Hepatocyte (in vitro differentiated cells): Measurements from ENCODE around the gene ATP6V1F. TPM values are rescaled to one million over a fixed set of nuclear protein-coding genes. Genes with fewer than 3 reads are reported as not detected.
"Not testable (repeated sequence)": the region's sequence is repeated elsewhere in the genome, so short reads cannot be mapped to it uniquely, and the experiment has no call there.

Experiments
- DNase-seq: peaks from one replicate; pipeline ENCODE4 v3.0.0-alpha.2; 2016; ENCODE audit warnings: low spot score
- H2AFZ ChIP-seq: fragments of 200-600 bp; sonication (generic); 2 replicates; pipeline ENCODE4 v1.6.0; 2016; ENCODE audit warnings: antibody characterized with exemption, mild to moderate bottlenecking
- H3K27ac ChIP-seq: fragments of 200-600 bp; sonication (generic); 2 replicates; pipeline ENCODE4 v1.5.1; 2016; ENCODE audit warnings: mild to moderate bottlenecking
- H3K27me3 ChIP-seq: fragments of 200-600 bp; sonication (generic); 2 replicates; pipeline ENCODE4 v1.6.1; 2016
- H3K36me3 ChIP-seq: fragments of 200-600 bp; sonication (generic); replicated peaks from 2 replicates; pipeline ENCODE4 v1.5.1; 2016; ENCODE audit warnings: low read depth; ENCODE audit not compliant: insufficient read depth
- H3K4me1 ChIP-seq: fragments of 200-600 bp; sonication (generic); 2 replicates; pipeline ENCODE4 v1.5.1; 2016; ENCODE audit warnings: mild to moderate bottlenecking, moderate library complexity; ENCODE audit not compliant: insufficient read depth
- H3K4me2 ChIP-seq: fragments of 200-600 bp; sonication (generic); 2 replicates; pipeline ENCODE4 v1.6.0; 2016
- H3K4me3 ChIP-seq: fragments of 200-600 bp; sonication (generic); 2 replicates; pipeline ENCODE4 v1.5.1; 2016; ENCODE audit warnings: mild to moderate bottlenecking
- H3K79me2 ChIP-seq: fragments of 200-600 bp; sonication (generic); 2 replicates; pipeline ENCODE4 v1.6.0; 2017; ENCODE audit warnings: mild to moderate bottlenecking
- H3K9me2 ChIP-seq: fragments of 200-600 bp; sonication (generic); replicated peaks from 2 replicates; pipeline ENCODE4 v1.6.0; 2017; ENCODE audit warnings: mild to moderate bottlenecking; ENCODE audit not compliant: insufficient read depth
- H3K9me3 ChIP-seq: fragments of 200-600 bp; sonication (generic); 2 replicates; pipeline ENCODE4 v1.5.1; 2016; ENCODE audit warnings: low read depth, mild to moderate bottlenecking
- H4K20me1 ChIP-seq: fragments of 200-600 bp; sonication (generic); 2 replicates; pipeline ENCODE4 v1.6.0; 2016; ENCODE audit warnings: mild to moderate bottlenecking; ENCODE audit not compliant: insufficient read depth, poor library complexity, severe bottlenecking
- EZH2 ChIP-seq: fragments of 200-600 bp; sonication (generic); IDR thresholded peaks from 2 replicates; pipeline ENCODE4 v1.6.1; 2016; ENCODE audit warnings: antibody characterized with exemption, mild to moderate bottlenecking, borderline replicate concordance
- EZH2phosphoT487 ChIP-seq: fragments of 200-600 bp; sonication (generic); IDR thresholded peaks from one replicate; pipeline ENCODE4 v1.6.1; 2018; ENCODE audit warnings: antibody characterized with exemption, mild to moderate bottlenecking, low read depth, moderate library complexity; ENCODE audit not compliant: unreplicated experiment, severe bottlenecking
- WGBS: methylation state at CpG from one replicate; pipeline ENCODE4 v1.1.6; 2016; ENCODE audit warnings: low lambda C conversion rate; ENCODE audit errors: missing lambda C conversion rate; 5-methylcytosine and 5-hydroxymethylcytosine counted together
- polyA plus RNA-seq: library from polyadenylated mRNA; unstranded; fragments of >200 nt; fragmentation: Nextera tagmentation; extraction: Ambion mirVana; gene quantifications from 2 replicates; pipeline ENCODE4 v1.2.1, GENCODE V29; 2016
- total RNA-seq: library from RNA; depleted of rRNA; stranded (reverse); fragments of >200 nt; gene quantifications from 2 replicates; pipeline ENCODE4 v1.2.3, GENCODE V29; 2014
- TF ChIP-seq, protein P1 (sequence below): fragments of 200-600 bp; sonication (generic); IDR thresholded peaks from 2 replicates; pipeline ENCODE4 v1.5.1; 2016; ENCODE audit warnings: antibody characterized with exemption, mild to moderate bottlenecking; ENCODE audit not compliant: poor library complexity

Gene ATP6V1F
- total and polyA plus RNA-seq, 2 experiments from 2014 or later: 184 to 422 TPM

DNA sequence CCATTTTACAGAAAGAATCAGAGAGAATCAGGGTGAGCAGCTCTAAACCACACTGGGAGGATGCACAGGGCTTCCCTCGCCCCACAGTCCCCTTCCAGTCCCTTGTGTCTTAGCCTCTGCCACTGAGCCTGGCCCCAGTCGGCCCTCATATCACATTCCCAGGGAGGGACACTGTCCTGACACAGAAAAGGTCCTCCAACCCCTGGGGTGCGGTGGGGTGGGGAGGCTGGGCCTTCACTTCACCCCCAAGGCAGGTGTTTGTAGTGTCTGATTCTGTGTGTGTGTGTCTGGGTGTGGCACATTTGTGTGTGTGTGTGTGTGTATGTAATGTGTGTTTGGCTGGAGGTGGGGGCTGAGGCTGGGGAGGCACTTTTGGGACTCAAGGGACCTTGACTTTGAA, 49.6 kb downstream of the ATP6V1F start:
- H3K27ac ChIP-seq: no peak overlapping the region
- WGBS: 90% methylated on average over 3 of the region's 3 CpGs
- TF ChIP-seq EZH2phosphoT487 (no peak), EZH2 (no peak)
- TF ChIP-seq, protein P1, sequence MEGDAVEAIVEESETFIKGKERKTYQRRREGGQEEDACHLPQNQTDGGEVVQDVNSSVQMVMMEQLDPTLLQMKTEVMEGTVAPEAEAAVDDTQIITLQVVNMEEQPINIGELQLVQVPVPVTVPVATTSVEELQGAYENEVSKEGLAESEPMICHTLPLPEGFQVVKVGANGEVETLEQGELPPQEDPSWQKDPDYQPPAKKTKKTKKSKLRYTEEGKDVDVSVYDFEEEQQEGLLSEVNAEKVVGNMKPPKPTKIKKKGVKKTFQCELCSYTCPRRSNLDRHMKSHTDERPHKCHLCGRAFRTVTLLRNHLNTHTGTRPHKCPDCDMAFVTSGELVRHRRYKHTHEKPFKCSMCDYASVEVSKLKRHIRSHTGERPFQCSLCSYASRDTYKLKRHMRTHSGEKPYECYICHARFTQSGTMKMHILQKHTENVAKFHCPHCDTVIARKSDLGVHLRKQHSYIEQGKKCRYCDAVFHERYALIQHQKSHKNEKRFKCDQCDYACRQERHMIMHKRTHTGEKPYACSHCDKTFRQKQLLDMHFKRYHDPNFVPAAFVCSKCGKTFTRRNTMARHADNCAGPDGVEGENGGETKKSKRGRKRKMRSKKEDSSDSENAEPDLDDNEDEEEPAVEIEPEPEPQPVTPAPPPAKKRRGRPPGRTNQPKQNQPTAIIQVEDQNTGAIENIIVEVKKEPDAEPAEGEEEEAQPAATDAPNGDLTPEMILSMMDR: no peak
- no peak overlapping the region for H3K4me2 ChIP-seq
- H3K4me3 ChIP-seq: no peak overlapping the region
- no peaks in the 10 kb centered on the region for H4K20me1 ChIP-seq
- peaks cover 9% of the 10 kb centered on the region for H3K4me1 ChIP-seq
- no peak for DNase-seq
- no peak overlapping the region for H2AFZ ChIP-seq
- no peaks in the 10 kb centered on the region for H3K36me3 ChIP-seq
- no peaks in the 10 kb centered on the region for H3K9me2 ChIP-seq
- peaks cover 57% of the 10 kb centered on the region for H3K27me3 ChIP-seq
- H3K79me2 ChIP-seq: no peaks in the 10 kb centered on the region
- no peaks in the 10 kb centered on the region for H3K9me3 ChIP-seq

DNA sequence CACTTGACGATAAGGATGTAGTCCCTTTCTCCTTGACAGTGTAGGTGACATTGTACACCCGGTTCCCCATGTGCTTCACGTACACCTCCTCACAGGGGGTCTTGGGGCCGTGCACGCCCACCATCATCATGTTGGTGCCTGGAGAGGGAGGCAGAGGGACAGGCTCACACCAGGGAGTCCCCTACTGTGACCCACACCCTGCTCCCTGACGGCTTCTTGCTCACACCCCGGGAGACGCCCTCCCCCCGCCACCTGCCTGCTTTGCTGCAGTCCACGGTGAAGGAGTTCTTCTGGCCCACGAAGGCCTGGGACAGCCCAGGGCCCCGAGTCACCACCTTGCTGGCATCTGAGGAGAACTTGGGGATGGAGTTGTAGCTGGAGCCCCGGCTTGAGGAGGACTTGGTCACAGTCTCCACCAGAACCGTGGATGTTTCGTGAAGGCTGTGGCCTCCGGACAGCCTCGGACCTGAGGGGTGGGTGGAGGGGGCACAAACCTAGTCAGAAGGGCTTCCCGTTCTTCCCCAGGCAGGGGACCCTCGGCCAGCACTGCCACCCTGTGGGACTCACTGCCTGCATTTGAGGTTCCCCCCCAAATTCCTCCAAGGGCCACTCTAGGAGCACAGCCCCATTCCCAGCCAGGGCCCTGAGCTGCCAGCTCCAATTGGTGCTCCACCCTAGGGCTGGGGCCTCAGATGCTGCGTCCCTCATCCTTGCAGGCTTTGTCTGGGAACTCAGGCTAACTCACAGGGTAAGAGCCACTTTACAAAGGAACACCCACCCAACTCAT, 50.2 kb downstream of the ATP6V1F start:
- not testable (repeated sequence) for H3K27ac ChIP-seq, DNase-seq, H3K36me3 ChIP-seq, H3K4me3 ChIP-seq, H3K79me2 ChIP-seq, H2AFZ ChIP-seq, H3K9me2 ChIP-seq, H3K4me1 ChIP-seq, H3K9me3 ChIP-seq, H3K4me2 ChIP-seq, H4K20me1 ChIP-seq
- H3K27me3 ChIP-seq: peaks cover 58% of the 10 kb centered on the region
- WGBS: 99% methylated on average over 8 of the region's 20 CpGs

DNA sequence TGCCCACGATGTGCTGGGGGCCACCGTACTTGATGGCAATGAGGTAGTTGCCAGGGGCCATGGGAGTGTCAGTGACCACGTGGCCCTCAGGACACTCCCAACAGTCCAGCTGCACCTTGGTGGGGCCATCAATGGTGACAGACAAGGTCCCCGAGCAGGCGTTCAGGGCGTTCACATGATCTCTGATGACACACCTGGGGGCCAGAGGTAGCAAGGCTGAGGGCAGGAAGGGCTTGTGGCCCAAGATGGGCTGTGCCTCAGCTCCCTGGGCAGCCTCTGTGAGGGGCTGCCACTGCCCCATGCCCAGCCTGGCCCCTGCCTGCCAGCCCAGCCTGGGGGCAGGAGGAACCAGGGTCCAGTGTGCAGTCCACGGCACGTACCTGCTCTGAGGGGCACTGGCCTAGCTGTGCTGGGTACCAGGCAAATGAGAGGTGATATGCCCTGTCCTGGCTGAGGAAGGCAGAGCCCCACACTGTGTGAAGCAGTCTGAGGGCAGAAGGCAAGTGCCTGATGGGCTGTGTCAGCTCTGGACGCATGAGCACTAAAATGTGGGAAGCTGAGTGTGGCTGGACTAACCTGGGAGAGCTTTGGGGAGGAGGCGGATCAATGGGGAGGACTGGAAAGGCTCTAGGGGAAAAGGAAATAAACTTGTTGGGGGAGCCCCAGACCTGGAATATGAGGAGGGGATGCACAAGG, 51.4 kb downstream of the ATP6V1F start:
- Histone ChIP-seq H2AFZ (no peak overlapping the region), H3K4me2 (no peak overlapping the region), H3K27ac (no peak overlapping the region), H3K4me3 (no peak overlapping the region), H3K36me3 (no peaks in the 10 kb centered on the region), H4K20me1 (no peaks in the 10 kb centered on the region), H3K9me2 (no peaks in the 10 kb centered on the region), H3K9me3 (no peaks in the 10 kb centered on the region), H3K79me2 (no peaks in the 10 kb centered on the region), H3K27me3 (peaks cover 59% of the 10 kb centered on the region), H3K4me1 (peaks cover 9% of the 10 kb centered on the region)
- 89% methylated on average over 10 of the region's 10 CpGs for WGBS
- DNase-seq: no peak
- TF ChIP-seq, protein P1: no peak
- TF ChIP-seq EZH2phosphoT487 (no peak), EZH2 (no peak)

DNA sequence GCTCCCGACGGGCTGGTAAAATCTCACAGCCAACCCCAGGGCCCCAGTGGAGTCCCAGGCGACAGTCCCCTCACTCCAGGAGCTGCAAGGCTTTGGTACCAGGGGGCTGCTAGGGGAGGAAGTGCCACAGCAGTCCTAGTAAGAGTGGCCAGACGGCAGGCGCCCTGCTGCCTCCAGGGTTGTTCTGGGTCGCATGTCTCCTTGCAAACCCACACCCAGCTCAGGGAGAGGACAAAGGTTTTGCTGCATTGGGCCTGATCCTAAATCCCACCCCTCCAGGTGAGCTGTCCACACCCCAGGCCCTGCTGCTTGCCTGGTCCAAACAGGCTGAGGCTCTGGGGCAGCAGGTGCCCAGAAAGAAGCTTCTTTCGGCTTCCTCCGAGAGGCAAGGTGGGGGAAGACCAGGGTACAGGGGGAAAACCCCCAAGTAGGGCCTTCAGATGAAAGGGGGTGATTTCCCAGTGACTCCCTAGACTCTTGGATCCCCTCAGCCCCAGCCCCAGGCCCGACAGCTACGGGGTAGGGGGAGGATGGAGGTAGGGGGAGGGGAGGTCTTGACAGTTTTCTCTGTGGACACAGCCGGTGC, 52.0 kb downstream of the ATP6V1F start:
- no peak for TF ChIP-seq EZH2phosphoT487
- no peak for TF ChIP-seq EZH2
- TF ChIP-seq, protein P1: no peak
- Histone ChIP-seq H3K79me2 (no peaks in the 10 kb centered on the region), H3K4me1 (peaks cover 9% of the 10 kb centered on the region), H3K4me3 (no peak overlapping the region), H3K9me3 (no peaks in the 10 kb centered on the region), H2AFZ (no peak overlapping the region), H3K27me3 (peaks cover 63% of the 10 kb centered on the region), H3K36me3 (no peaks in the 10 kb centered on the region), H3K27ac (no peak overlapping the region), H3K4me2 (peak overlapping the region; percentile 76), H3K9me2 (no peaks in the 10 kb centered on the region), H4K20me1 (no peaks in the 10 kb centered on the region)
- WGBS: 46% methylated on average over 7 of the region's 11 CpGs
- DNase-seq: no peak
